Measurements from ENCODE around the gene LITAF.
"Not testable (repeated sequence)": the region's sequence is repeated elsewhere in the genome, so short reads cannot be mapped to it uniquely, and the experiment has no call there.

The LITAF gene

GRCh38 chr16:11513366-11513765 is 73.4 kb downstream of the LITAF start:
- not testable (repeated sequence) for DNase-seq

GRCh38 chr16:11511801-11512200 is 74.9 kb downstream of the LITAF start:
- DNase-seq: no peak

- no peak for DNase-seq
Measured at GRCh38 chr16:11511328-11511727, 75.4 kb downstream of the LITAF start.

GRCh38 chr16:11510178-11510973 is 76.3 kb downstream of the LITAF start:
- no peak for DNase-seq

GRCh38 chr16:11507991-11508390 is 78.7 kb downstream of the LITAF start:
- no peak for DNase-seq

DNA sequence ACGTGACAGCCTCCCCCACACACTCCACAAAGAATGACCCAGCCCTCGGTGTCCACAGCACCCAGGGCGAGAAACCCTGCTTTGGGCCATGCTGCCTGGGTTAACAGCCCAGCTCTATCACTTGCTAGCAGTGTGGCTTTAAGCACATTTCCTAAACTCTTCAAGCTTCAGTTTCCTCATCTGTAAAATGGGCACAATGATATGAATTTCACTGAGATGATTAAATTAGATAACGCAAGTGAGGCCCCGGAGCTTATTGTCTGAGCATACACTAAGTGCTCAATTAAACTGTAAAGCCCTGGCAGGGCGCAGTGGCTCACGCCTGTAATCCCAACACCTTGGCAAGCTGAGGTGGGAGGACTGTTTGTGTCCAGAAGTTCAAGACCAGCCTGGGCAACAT is 79.4 kb downstream of the LITAF start:
- DNase-seq: no peak

DNA sequence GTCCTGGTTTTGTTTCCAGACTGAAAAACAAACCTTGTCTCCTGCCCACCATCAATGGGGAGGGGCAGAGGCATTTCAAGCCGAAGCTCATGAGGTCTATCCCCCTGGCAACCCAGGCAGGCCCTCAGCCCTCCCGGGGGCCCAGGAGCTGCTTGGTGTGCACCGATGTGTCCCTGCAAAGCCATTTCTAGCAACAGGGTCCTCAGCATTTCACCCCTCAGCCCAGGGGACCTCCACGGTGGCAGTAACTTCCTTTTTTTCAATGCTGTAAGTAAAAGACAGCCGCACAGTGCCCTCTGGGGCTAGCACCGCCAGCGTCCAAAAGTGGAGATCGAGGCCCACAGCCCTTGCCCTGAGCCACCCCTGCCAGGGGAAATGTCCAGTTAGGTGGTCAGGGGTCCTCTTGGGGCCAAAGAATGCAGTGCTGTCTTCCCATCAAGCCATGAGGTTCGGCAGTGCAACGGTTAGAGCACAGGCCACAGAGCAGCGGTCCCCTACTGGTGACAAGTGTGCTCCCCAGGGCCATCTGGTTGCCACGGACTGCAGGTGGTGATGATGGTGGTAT is 79.9 kb downstream of the LITAF start:
- DNase-seq: no peak

- not testable (repeated sequence) for DNase-seq
Measured at GRCh38 chr16:11504261-11504660, 82.5 kb downstream of the LITAF start.

GRCh38 chr16:11503566-11503965 is 83.2 kb downstream of the LITAF start:
- DNase-seq: no peak

- DNase-seq: no peak
Measured at GRCh38 chr16:11502239-11502638, 84.5 kb downstream of the LITAF start.

GRCh38 chr16:11501632-11502031 is 85.1 kb downstream of the LITAF start:
- no peak for DNase-seq

DNA sequence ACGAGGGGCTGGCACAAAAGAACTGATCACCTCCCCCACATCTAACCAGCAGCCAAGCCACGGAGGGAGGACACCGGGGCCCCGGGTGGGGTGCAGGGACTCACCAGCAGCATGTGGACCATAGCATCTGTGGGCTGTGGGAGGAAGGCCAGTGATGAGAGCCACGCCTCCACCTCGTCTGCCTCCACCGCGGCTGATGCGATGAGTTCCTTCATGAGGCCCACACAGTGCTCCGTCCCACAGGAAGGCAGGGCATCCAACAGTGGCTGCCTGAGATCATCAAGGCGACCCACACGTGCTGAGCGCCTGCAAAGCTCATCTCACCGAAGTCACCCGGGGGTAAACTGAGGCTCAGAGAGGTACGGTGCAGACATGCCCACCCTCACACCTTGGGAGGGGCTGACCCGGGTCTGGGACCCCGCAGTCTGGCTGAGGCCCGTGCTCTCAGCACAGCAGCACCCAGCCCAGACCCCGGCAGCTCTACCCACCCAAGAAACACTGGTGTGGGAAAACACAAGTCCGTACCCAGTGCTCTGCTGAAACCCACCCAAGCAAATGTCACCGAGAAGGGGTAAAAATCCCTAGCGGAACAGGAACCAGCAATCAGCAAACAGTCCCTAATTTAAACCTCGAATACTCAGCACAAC is 85.9 kb downstream of the LITAF start:
- no peak for DNase-seq

GRCh38 chr16:11499295-11500089 is 87.2 kb downstream of the LITAF start:
- no peak for DNase-seq

- no peak for DNase-seq
Measured at GRCh38 chr16:11498683-11499082, 88.0 kb downstream of the LITAF start.

DNA sequence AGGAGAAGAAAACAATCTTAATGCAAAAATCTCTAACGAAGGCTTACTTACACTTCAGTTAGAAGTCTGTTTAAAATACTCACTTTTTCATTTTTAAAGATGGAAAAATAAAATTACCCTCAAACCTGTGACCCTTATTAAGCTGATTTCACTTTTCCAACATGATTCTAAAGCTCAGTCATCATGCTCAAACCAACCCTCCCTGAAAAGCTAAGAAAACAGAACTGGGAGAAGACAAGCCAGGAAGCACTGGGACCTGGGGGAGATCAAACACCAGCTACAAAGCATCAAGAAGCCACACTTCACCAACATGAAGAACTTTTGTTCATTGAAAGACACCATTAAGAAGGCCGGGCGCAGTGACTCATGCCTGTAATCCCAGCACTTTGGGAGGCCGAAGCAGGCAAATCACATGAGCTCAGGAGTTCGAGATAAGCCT is 88.8 kb downstream of the LITAF start:
- DNase-seq: no peak
